GM13976 (cell line): ENCODE measurements around the gene TMEM143.
"Not testable (repeated sequence)": the region's sequence is repeated elsewhere in the genome, so short reads cannot be mapped to it uniquely, and the experiment has no call there.

Source experiments
- DNase-seq: peaks from one replicate; pipeline ENCODE4 v3.0.0; 2012; ENCODE audit warnings: low spot score
- in situ Hi-C: fragments of 300-500 bp; cut with MboI; formaldehyde crosslinking; loops from one replicate; pipeline ENCODE4 v1.12.0; 2022; ENCODE audit warnings: low sequenced_read_pairs, mixed read lengths, inconsistent platforms; ENCODE audit not compliant: unreplicated experiment
- TF ChIP-seq, protein P1 (sequence below): IDR thresholded peaks from 2 replicates; pipeline ENCODE4 v1.5.1; 2012; ENCODE audit warnings: borderline replicate concordance, mild to moderate bottlenecking; ENCODE audit not compliant: insufficient read depth; ENCODE audit errors: extremely low read depth, missing control alignments, control extremely low read depth

TMEM143 gene

GRCh38 chr19:48395170-48395455 lies 31.4 kb upstream of the TMEM143 start:
- TF ChIP-seq, protein P1, sequence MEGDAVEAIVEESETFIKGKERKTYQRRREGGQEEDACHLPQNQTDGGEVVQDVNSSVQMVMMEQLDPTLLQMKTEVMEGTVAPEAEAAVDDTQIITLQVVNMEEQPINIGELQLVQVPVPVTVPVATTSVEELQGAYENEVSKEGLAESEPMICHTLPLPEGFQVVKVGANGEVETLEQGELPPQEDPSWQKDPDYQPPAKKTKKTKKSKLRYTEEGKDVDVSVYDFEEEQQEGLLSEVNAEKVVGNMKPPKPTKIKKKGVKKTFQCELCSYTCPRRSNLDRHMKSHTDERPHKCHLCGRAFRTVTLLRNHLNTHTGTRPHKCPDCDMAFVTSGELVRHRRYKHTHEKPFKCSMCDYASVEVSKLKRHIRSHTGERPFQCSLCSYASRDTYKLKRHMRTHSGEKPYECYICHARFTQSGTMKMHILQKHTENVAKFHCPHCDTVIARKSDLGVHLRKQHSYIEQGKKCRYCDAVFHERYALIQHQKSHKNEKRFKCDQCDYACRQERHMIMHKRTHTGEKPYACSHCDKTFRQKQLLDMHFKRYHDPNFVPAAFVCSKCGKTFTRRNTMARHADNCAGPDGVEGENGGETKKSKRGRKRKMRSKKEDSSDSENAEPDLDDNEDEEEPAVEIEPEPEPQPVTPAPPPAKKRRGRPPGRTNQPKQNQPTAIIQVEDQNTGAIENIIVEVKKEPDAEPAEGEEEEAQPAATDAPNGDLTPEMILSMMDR = no peak
- in situ Hi-C loops = no loop called here
- DNase-seq = no peak

GRCh38 chr19:48394331-48395169 lies 30.8 kb upstream of the TMEM143 start:
- DNase-seq = no peak
- TF ChIP-seq, protein P1 = no peak
- in situ Hi-C loops = no loop called here

- TF ChIP-seq, protein P1 = no peak
- no peak for DNase-seq
- in situ Hi-C loops = no loop called here
Measured at GRCh38 chr19:48393559-48394330, 30.0 kb upstream of the TMEM143 start, which contains the start of gene GRIN2D. Gene GRIN2D, plus strand, starts transcription at chr19:48393668. Its CDS starts 4,725 bp downstream, at chr19:48398393.

GRCh38 chr19:48392860-48393558 lies 29.3 kb upstream of the TMEM143 start:
- DNase-seq = no peak
- TF ChIP-seq, protein P1 = no peak
- in situ Hi-C loops = no loop called here

- in situ Hi-C loops, DNase-seq: not testable (repeated sequence)
Measured at GRCh38 chr19:48392006-48392344, 28.2 kb upstream of the TMEM143 start.

- TF ChIP-seq, protein P1 = peak; percentile 90
- DNase-seq = peak; percentile 94
- in situ Hi-C loops = no loop called here
Measured at GRCh38 chr19:48391100-48392005, 27.6 kb upstream of the TMEM143 start, which contains the start of gene KDELR1. Gene KDELR1, minus strand, starts transcription at chr19:48391551. Its CDS starts 193 bp downstream, at chr19:48391358.
